ENCODE results near the gene LSAMP. TPM values are rescaled to one million over a fixed set of nuclear protein-coding genes. Genes with fewer than 3 reads are reported as not detected.

Gene LSAMP
- total and polyA plus RNA-seq, 2 donors (not counting 3 experiments of a cell fraction or from before 2014, with no cell fraction given): not detected

DNA sequence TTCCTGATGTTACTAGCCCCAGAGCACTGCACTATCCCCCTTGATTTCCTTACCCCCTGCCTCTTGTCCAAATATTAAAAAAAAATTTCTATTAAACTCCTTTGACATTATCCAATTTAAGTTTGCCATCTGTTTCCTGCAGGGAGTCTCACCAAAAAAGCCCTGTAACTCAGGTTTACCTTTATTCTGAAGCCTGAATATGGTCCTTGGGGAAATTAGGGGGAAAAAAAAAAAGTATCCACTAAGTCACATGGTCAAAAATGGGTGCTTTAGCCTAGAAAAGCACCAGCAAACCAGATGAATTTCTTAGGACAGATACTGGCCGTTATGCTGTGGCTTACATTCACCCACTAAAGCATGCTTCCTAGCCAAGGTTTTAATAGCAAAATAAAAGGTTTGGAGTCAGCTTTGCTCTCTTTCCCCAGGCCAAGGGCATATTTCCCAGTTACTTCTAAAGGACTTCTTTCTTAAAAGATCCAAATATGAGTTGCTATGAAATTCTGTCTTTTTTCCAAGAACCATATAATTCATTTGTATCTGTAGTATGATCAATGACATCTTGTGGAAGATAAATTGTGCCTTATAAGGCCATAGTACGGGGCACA is 394.9 kb downstream of the LSAMP start:
- FAIRE-seq: no peak
- Histone ChIP-seq H3K4me1 (ENCODE audit: control insufficient read depth, extremely low read depth, insufficient read depth, low read length) (no peaks in the 10 kb centered on the region), H4K20me1 (replicated peaks; ENCODE audit: control insufficient read depth, extremely low read depth, insufficient read depth, low read length) (no peaks in the 10 kb centered on the region), H3K4me3 (replicated peaks in 1 of 3; ENCODE audit: insufficient read depth in 1 of 3, low read depth in 1 of 3, low read length in 3 of 3) (no peak overlapping the region), H3K27me3 (ENCODE audit: control insufficient read depth in 2 of 2, insufficient read depth in 2 of 2, low read length in 2 of 2) (no peaks in the 10 kb centered on the region), H3K36me3 (ENCODE audit: control insufficient read depth in 2 of 2, extremely low read depth in 1 of 2, insufficient read depth in 2 of 2, low read length in 2 of 2) (no peaks in the 10 kb centered on the region), H2AFZ (ENCODE audit: low read depth, low read length) (no peak overlapping the region), H3K9me1 (replicated peaks; ENCODE audit: control insufficient read depth, extremely low read depth, insufficient read depth, low read length) (no peaks in the 10 kb centered on the region), H3K4me2 (ENCODE audit: insufficient read depth, low read length) (no peak overlapping the region), H3K9me3 (replicated peaks; ENCODE audit: control insufficient read depth, insufficient read depth, low read length) (no peaks in the 10 kb centered on the region), H3K79me2 (ENCODE audit: control insufficient read depth, insufficient read depth, low read length) (no peaks in the 10 kb centered on the region), H3K27ac (ENCODE audit: insufficient read depth, low read depth, low read length) (no peak overlapping the region), H3K9ac (replicated peaks; ENCODE audit: extremely low read depth, insufficient read depth, low read length) (no peak overlapping the region)
- ChIA-PET CTCF (interaction anchor here (1.7 kb wide), 1 partner anchor 9 kb away, joined by 4 read pairs; no protein-coding TSS in a partner anchor), POLR2A (no interaction called here)
- BruUV-seq (replicated peaks): no TSS peak
- dilution Hi-C loops (cut with MboI; ENCODE audit: extremely low pct_ligation_motif_present, low sequenced_read_pairs) (no loop called here), intact Hi-C loops (cut with micrococcal nuclease) (no loop called here)
- no peak for DNase-seq (ENCODE audit: low read depth, low spot score)
- TF ChIP-seq EZH2 (IDR thresholded peaks at IDR 0.05; ENCODE audit: borderline replicate concordance, low read depth, low read length, severe bottlenecking) (no peak), MYC (IDR thresholded peaks at IDR 0.05; ENCODE audit: low read depth, low read length) (no peak), POLR2AphosphoS5 (IDR thresholded peaks at IDR 0.05; ENCODE audit: insufficient read depth, low read depth, low read length) (no peak), POLR2A (IDR thresholded peaks at IDR 0.05; ENCODE audit: low read depth, low read length) (no peak), JUN (IDR thresholded peaks at IDR 0.05; ENCODE audit: borderline replicate concordance, insufficient read depth, insufficient read length, low read depth) (no peak), FOS (IDR thresholded peaks at IDR 0.05; ENCODE audit: borderline replicate concordance, insufficient read depth, low read length) (no peak), GATA2 (IDR thresholded peaks at IDR 0.05; ENCODE audit: insufficient read depth, insufficient read length, low read depth, low read length) (no peak)
- TF ChIP-seq, protein P1, sequence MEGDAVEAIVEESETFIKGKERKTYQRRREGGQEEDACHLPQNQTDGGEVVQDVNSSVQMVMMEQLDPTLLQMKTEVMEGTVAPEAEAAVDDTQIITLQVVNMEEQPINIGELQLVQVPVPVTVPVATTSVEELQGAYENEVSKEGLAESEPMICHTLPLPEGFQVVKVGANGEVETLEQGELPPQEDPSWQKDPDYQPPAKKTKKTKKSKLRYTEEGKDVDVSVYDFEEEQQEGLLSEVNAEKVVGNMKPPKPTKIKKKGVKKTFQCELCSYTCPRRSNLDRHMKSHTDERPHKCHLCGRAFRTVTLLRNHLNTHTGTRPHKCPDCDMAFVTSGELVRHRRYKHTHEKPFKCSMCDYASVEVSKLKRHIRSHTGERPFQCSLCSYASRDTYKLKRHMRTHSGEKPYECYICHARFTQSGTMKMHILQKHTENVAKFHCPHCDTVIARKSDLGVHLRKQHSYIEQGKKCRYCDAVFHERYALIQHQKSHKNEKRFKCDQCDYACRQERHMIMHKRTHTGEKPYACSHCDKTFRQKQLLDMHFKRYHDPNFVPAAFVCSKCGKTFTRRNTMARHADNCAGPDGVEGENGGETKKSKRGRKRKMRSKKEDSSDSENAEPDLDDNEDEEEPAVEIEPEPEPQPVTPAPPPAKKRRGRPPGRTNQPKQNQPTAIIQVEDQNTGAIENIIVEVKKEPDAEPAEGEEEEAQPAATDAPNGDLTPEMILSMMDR (IDR thresholded peaks at IDR 0.05; ENCODE audit: extremely low read depth in 1 of 2, insufficient read depth in 1 of 2, low read depth in 1 of 2, low read length in 2 of 2): no peak
- TF ChIP-seq, protein P2, sequence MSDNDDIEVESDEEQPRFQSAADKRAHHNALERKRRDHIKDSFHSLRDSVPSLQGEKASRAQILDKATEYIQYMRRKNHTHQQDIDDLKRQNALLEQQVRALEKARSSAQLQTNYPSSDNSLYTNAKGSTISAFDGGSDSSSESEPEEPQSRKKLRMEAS (IDR thresholded peaks at IDR 0.05; ENCODE audit: insufficient read depth, insufficient read length): no peak
